Left ventricle myocardium inferior (tissue), 1 donor: ENCODE measurements around the gene ARSH. TPM values are rescaled to one million over a fixed set of nuclear protein-coding genes. Genes with fewer than 3 reads are reported as not detected.

Source experiments
- DNase-seq: peaks from one replicate; pipeline ENCODE4 v3.0.0-alpha.2; 2020
- H3K27ac ChIP-seq: fragments of 200-600 bp; replicated peaks from 2 replicates; pipeline ENCODE4 v1.8.0; 2021
- H3K27me3 ChIP-seq: fragments of 200-600 bp; 2 replicates; pipeline ENCODE4 v1.8.0; 2021; ENCODE audit warnings: low read depth
- H3K36me3 ChIP-seq: fragments of 200-600 bp; 2 replicates; pipeline ENCODE4 v1.8.0; 2021
- H3K4me1 ChIP-seq: fragments of 200-600 bp; 2 replicates; pipeline ENCODE4 v1.8.0; 2021
- H3K4me3 ChIP-seq: fragments of 200-600 bp; 2 replicates; pipeline ENCODE4 v1.8.0; 2021; ENCODE audit warnings: mild to moderate bottlenecking, moderate library complexity
- H3K9me3 ChIP-seq: fragments of 200-600 bp; replicated peaks from 2 replicates; pipeline ENCODE4 v1.8.0; 2021
- intact Hi-C: fragments of 100-400 bp; cut with micrococcal nuclease; formaldehyde crosslinking; loops from one replicate; pipeline ENCODE4 v1.11.0; 2022
- total RNA-seq: library from RNA; stranded (reverse); fragmentation: NEBNext Ultra II Directional; extraction: Animal tissue kit (Norgen Biotek cat#: 25700); gene quantifications from one replicate; pipeline ENCODE4 v1.2.1, GENCODE V29; 2021
- TF ChIP-seq, protein P1 (sequence below): fragments of 200-600 bp; IDR thresholded peaks from 2 replicates; pipeline ENCODE4 v1.8.0; 2021; ENCODE audit warnings: antibody characterized with exemption, mild to moderate bottlenecking, borderline replicate concordance
- donor health status: DM: no; HTN: yes; CAD: no; lungs with severe emphysema.

ARSH gene
- total RNA-seq, 1 donor from 2014 or later, result not detected

GRCh38 chrX:3075959-3076358, 69.6 kb downstream of the ARSH start:
- Histone ChIP-seq H3K4me3 (no peak overlapping the region), H3K9me3 (no peaks in the 10 kb centered on the region), H3K4me1 (no peaks in the 10 kb centered on the region), H3K27ac (no peak overlapping the region), H3K36me3 (no peaks in the 10 kb centered on the region), H3K27me3 (peaks cover 7% of the 10 kb centered on the region)
- TF ChIP-seq, protein P1, sequence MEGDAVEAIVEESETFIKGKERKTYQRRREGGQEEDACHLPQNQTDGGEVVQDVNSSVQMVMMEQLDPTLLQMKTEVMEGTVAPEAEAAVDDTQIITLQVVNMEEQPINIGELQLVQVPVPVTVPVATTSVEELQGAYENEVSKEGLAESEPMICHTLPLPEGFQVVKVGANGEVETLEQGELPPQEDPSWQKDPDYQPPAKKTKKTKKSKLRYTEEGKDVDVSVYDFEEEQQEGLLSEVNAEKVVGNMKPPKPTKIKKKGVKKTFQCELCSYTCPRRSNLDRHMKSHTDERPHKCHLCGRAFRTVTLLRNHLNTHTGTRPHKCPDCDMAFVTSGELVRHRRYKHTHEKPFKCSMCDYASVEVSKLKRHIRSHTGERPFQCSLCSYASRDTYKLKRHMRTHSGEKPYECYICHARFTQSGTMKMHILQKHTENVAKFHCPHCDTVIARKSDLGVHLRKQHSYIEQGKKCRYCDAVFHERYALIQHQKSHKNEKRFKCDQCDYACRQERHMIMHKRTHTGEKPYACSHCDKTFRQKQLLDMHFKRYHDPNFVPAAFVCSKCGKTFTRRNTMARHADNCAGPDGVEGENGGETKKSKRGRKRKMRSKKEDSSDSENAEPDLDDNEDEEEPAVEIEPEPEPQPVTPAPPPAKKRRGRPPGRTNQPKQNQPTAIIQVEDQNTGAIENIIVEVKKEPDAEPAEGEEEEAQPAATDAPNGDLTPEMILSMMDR, result no peak
- DNase-seq, result no peak
- intact Hi-C loops, result no loop called here

GRCh38 chrX:3076416-3076991, 70.2 kb downstream of the ARSH start:
- Histone ChIP-seq H3K27ac (no peak overlapping the region), H3K27me3 (peaks cover 7% of the 10 kb centered on the region), H3K36me3 (no peaks in the 10 kb centered on the region), H3K4me3 (no peak overlapping the region), H3K4me1 (no peaks in the 10 kb centered on the region), H3K9me3 (no peaks in the 10 kb centered on the region)
- DNase-seq, result no peak
- TF ChIP-seq, protein P1, result no peak
- intact Hi-C loops, result no loop called here

Other genes with a start within 250 kb of the ARSH start
- gene GYG2, start 177.6 kb upstream of the ARSH start, total RNA-seq, result 0.66 TPM
- gene ARSD, start 77.2 kb upstream of the ARSH start, total RNA-seq, result 9.3 TPM
- gene ARSF, start 34.9 kb downstream of the ARSH start, total RNA-seq, result not detected